GM18909 (cell line): ENCODE data around the gene PAFAH1B1.
A peak's percentile ranks its signal among the peaks of the same experiment; 100 is the strongest.
"Not testable (repeated sequence)": the region's sequence is repeated elsewhere in the genome, so short reads cannot be mapped to it uniquely, and the experiment has no call there.

Experiments used
- ATAC-seq: cut with Tn5 transposase; IDR thresholded peaks from one replicate; pipeline ENCODE4 v1.9.1; 2021; ENCODE audit warnings: mild to moderate bottlenecking; ENCODE audit not compliant: unreplicated experiment, poor library complexity

The PAFAH1B1 gene

DNA sequence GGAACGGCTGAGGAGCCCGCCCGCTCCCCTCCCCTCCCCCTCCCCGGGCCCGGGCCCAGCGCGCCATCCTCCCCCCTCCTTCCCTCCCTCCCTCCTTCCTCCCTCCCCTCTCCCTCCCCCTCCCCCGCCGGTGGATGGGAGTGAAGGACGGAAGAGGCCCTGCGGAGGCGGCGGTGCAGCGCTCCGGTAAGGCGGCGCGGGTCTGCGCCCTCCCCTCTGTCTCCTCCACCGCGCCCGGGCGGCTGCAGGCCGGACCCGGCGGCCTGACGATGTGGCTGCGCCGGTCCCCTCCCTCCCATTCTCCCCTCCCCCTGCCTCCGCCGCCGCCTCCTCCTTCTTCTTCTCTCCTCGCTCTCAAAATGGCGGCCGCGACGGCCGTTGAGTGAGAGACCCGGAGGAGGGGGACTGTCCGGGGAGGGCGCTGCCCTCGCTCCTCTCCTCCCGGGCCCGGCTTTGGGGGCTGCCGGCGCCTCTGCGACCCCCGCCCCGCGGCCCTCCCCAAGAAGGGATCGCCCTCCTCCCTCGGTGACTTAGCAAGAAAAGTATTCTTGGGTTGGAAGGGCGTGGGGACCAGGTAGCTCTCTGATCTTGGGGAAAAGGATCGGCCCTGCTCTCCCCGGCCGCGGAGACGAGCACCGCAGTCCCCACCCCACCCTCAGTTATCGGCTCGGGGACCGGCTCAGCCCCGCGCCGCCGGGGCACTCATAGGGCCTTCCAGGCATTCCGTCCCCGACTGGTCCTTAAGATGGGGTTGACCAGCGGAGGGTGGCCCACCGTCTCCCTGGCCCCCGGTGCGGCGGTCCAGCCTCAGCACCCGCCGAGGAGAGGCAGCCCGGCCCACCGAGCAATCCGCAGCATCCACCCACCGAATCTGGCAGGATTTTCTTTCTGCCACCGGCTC is 617 bp downstream of the PAFAH1B1 start:
- ATAC-seq: peak; percentile 53

DNA sequence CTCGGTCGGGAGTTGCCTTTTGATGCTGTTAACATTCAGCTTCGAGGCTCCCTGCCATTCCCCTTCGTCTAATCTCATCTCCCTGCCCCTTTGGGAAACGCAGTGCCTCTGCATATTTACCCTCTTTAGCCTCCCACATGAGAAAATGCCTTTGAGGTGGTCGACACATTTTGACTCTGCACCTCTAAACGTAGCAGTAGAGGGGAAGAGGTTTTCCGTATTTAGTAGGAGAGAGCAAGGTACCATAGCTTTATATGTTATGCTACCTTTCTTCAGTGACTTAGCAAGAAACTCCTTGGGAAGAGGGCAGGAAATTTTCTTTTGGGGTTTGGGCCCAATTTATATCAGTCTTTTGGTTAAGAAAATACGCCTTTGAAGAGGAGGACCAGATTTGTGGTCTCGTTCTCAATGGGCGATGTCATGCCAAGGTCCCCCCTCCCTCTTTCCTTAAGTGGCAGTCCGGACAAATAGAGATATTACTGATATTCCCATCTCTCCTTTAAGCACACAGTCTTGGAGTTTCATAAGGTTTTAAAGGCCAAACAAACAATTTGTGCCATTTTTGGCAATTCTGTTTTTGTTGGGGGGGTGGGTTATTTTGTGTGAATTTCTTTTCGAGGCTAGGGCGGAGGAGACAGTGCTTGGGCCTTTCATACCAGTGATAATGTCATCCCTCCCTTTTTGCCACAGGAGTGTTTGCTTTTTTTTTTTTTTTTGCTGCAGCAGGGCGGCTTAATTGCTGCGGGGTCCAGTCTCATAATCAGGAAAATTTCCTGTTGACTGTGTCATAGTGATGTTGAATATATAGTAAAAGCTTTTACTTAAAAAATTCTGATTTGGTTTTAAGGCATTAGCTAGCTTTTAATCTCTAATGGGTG is 1.5 kb downstream of the PAFAH1B1 start:
- no peak for ATAC-seq

DNA sequence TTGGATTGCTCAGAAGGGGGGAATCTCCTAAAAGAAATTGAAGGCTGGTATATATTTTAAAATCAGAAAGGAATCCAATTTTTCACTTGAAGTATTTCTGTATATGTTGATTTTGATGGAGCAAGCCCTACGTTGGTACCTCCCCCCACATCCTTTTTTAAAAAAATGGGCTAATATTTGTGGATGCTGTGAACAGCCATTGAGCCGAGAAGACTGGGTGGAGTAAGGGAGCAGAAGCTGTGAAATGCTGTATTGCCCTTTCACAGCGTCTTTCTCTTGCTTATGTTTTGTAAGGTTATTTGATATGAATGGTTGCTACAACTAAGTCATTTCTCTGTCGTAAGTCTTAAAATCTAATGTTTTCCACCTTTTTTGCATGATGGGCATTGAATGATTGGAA is 2.3 kb downstream of the PAFAH1B1 start:
- no peak for ATAC-seq

DNA sequence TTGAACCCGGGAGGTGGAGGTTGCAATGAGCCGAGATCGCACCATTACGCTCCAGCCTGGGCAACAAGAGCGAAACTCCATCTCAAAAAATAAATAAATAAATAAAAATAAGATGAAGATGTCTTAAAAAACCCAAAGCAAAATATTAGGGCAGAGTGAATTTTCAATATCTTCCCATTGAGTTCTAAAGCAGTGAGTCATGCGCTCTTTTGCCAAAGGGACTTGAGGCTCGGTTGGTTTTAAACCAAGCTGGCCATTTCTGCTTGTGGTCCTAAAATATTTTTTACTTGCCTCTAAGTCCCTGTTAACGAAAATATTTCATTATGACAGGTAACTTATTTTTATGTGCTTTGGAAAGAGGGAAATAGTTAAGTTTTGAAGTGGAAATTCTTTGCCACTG is 4.7 kb downstream of the PAFAH1B1 start:
- ATAC-seq: no peak

DNA sequence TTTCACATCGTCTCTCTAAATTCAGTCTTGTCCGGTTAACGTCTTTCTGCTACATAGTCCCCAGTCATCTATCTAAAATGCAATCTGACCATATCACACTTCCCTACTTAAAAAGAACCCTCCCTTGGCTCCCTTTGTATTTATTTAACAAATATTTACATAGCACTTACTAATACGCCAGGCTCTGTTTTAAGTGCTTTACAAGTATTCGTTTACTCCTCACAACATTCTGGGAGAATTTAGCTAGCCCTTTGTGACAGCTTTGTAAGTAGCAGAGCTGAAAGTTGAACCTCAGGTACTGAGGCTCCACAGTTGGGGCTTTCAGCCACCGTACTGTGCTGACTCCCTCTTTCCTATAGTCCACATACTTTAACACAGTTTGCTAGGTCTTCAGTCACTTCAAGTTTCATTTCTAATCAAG is 9.2 kb downstream of the PAFAH1B1 start:
- ATAC-seq: no peak

DNA sequence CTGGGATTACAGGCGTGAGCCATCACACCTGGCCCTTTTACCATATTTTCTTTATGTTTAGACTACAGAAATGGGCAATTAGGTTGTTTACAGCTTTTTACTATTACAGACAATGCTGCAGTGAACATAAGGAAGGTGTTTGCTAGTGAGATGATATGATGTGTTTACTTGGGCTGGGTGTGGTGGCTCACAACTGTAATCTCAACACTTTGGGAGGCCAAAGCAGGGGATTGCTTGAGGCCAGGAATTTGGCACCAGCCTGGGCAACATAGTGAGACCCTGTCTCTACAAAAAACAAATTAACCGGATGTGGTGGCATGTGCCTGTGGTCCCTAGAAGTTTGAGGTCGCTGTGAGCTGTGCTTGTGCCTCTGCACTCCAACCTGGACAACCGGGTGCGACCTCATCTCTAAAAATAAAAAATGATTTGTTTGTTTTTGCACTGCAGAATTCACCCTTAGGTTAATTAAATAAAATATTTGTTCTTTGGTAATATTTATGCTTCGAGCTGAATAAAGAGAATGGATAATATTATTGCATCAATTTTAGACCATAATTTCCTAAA is 15.0 kb downstream of the PAFAH1B1 start:
- ATAC-seq: no peak

DNA sequence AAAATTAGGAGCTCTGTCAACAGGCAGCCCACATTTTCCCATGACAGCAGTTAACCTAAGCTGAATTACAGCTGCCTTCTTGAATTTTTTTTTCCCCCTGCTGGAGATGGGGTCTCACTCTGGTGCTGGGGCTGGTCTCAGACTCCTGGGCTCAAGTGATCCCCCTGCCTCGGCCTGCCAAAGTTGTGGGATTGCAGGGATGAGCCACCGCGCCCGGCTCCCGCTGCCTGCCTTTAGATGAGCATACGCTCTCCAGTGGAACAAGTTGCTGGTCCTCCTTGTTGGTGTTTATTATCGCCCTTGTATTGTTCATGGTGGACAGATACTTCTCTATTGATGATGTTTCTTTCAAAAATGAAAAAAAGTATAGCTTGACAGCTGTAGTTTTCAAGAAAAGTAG is 15.6 kb downstream of the PAFAH1B1 start:
- no peak for ATAC-seq

DNA sequence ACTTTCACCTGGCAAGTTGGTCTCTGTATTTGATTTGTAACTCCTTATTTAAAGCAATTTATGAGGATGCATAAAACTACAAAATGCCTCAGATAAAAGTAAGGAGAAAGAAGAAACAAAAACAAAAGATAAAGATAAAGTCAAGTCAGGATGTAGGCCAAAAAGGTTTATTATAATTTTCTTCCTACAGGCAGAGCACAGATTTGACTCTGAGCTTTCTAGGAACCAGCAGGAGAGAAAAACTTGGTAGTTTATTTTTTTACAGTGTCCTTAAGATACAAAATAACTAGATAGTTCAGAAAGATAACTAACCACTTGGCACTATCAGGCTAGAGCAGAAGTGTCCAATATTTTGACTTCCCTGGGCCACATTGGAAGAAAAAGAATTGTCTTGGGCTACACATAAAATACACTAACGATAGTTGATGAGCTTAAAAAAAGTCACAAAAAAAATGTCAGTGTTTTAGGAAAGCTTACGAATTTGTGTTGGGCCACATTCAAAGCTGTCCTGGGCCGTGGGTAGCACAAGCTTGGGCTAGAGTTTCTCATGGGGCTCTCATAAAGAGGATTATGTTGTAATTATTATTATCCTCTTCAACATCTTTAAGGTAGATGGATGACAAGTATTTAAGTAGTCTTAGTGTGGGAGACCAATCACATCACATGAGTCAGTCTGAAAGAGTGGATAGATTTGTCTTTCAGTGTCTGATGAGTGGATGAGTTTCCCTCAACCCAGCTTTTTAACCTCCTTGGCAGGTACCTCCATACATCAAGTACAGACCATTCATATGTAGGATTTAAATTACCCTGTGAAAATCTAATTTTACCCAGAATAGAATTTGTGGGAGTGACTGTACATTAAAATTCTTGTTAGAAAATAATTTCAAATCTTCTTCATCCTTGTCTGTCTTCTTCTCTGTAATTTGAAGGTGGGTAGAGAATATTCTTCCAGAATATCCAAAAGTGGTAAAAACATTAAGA is 17.0 kb downstream of the PAFAH1B1 start:
- ATAC-seq: no peak

DNA sequence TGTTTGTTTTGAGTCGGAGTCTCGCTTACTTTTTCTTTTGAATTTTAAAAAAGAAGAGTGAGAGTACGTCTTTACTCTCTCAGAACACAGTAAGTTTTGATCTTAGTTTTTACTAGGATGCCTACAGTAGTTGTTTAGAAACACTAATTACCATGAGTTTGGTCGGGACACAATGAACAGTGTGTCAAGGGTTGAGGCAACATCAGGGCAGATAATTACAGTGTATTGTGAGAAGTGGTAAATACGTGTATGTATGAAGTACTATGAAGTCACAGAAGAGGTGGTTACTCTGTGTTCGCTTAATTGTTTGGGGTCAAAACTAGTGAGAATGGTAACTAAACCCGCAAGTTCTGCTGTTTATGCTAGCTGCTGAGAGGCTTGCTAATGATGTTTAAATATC is 18.2 kb downstream of the PAFAH1B1 start:
- ATAC-seq: no peak

DNA sequence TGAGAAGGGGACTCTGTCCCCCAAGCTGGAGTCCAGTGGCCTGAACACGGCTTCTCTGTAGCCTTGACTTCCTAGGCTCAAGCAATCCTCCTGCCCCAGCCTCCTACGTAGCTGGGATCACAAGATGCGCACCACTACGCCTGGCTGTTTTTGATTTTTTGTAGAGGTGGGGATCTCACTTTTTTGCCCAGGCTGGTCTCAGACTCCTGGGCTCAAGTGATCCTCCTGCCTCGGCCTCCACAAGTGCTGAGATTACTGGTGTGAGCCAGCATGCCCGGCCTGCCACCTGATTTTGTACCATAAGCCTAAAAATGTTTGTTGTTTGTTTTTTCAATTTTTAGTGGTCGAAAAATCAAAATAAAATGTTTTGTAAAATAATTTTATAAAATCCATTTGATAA is 19.2 kb downstream of the PAFAH1B1 start:
- no peak for ATAC-seq

DNA sequence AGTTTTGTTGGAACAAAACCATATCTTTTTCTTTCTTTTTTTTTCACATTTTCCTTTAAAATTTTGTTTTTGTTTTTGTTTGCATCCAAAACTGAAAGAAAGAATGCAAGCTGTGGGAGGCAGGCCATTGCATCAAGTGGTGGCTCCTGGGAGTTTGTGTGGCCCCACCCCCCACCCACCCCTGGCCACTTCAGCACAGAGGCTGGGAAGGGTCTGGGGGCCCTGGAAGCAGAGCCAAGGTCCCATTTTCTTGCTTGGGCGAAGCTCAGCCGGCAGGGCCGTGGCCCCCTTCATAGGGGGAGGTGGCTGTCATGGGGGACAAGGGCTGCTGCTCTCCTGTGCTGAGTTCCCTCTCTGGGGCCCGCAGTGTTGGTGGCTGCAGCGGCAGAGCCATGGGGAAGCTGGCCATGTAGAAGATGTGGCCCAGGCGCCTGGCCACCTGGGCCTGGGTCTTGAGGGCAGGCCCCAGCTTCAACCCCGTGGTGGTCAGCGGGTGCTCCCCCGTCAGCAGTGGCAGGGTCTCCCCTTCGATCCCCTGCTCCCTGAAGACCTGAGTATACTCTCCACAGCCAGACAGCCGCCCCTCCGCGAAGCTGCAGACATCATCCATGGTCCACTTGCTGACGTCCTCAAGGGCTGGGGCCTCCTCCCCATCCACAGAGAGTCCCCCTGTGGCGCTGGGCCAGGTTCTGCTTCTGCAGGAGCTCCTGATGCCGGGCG is 19.8 kb downstream of the PAFAH1B1 start:
- ATAC-seq: no peak

DNA sequence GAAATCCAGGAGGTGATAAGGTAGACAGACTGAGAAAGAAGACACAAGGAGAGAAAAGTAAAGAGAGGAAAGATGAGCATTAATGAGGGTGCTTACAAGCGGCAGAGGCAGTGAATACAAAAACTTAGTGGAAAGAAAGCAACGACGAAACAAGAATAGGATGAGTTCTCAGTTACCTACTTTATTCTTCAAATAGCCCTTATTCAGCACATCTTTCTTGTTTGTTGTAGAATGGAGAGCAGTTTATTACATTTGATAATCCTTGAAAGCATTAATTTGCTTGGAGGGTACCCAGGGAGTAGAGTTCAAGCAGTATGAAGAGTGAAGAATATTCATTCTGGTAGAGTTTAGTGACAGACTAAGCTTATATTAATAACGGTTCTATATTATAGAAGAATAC is 22.4 kb downstream of the PAFAH1B1 start:
- no peak for ATAC-seq

DNA sequence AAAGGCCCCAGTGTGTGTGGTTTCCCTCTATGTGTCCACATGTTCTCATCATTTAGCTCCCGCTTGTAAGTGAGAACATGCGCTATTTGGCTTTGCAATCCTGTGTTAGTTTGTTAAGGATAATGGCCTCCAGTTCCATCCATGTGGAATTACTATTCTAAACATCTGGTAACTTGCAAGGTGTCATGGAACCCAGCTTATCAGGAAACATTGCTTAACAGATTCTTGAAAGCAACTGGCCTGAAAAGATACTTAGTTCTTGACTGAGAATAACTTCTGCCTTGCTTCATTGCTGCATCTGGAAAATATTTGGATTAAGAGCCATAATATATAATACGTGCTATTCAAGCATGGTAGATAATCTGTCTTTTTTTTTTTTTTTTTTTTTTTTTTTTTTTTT is 27.8 kb downstream of the PAFAH1B1 start:
- no peak for ATAC-seq

DNA sequence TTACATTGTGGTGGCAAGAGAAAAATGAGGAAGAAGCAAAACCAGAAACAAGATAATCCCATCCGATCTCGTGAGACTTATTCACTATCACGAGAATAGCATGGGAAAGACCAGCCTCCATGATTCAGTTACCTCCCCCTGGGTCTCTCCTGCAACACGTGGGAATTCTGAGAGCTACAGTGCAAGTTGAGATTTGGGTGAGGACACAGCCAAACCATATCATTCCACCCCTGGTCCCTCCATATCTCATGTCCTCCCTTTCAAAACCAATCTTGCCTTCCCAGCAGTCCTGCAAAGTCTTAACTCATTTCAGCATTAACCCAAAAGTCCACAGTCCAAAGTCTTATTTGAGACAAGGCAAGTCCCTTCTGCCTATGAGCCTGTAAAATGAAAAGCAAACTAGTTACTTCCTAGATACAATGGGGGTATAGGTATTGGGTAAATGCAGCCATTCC is 28.5 kb downstream of the PAFAH1B1 start:
- not testable (repeated sequence) for ATAC-seq

DNA sequence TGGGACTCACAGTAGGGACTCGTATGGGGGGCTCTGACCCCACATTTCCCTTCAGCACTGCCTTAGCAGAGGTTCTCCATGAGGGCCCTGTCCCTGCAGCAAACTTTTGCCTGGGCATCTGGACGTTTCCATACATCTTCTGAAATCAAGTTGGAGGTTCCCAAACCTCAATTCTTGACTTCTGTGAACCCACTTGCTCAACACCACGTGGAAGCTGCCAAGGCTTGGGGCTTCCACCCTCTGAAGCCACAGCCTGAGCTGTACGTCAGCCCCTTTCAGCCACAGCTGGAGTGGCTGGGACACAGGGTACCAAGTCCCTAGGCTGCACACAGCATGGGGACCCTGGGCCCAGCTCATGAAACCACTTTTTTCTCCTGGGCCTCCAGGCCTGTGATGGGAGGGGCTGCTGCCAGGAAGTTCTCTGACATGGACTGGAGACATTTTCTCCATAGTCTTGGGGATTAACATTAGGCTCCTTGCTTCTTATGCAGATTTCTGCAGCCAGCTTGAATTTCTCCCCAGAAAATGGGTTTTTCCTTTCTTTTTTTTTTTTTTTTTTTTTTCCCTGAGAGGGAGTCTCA is 29.4 kb downstream of the PAFAH1B1 start:
- ATAC-seq: not testable (repeated sequence)

DNA sequence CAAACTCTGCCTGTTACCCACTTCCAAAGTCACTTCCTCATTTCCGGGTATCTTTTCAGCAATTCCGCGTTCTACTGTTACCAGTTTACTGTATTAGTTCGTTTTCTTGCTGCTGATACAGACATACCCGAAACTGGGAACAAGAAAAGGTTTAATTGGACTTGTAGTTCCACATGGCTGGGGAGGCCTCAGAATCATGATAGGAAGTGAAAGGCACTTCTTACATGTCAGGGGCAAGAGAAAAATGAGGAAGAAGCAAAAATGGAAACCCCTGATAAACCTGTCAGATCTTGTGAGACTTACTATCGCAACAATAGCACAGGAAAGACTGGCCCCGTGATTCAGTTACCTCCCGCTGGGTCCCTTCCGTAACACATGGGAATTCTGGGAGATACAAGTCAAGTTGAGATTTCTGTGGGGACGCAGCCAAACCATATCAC is 30.9 kb downstream of the PAFAH1B1 start:
- ATAC-seq: no peak

DNA sequence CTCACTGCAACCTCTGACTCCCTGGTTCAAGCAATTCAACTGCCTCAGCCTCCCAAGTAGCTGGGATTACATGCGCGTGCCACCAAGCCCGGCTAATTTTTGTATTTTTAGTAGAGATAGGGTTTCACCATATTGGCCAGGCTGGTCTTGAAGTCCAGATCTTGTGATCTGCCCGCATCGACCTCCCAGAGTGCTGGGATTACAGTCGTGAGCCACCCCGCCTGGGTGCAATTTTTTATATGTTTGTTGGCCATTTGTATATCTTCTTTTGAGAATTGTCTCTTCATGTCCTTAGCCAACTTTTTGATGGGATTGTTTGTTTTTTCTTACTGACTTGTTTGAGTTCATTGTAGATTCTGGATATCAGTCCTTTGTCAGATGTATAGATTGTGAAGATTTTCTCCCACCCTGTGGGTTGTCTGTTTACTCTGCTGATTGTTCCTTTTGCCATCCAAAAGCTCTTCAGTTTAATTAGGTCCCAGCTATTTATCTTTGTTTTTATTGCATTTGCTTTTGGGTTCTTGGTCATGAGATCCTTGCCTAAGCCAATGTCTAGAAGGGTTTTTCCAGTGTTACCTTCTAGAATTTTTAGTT is 33.3 kb downstream of the PAFAH1B1 start:
- not testable (repeated sequence) for ATAC-seq

DNA sequence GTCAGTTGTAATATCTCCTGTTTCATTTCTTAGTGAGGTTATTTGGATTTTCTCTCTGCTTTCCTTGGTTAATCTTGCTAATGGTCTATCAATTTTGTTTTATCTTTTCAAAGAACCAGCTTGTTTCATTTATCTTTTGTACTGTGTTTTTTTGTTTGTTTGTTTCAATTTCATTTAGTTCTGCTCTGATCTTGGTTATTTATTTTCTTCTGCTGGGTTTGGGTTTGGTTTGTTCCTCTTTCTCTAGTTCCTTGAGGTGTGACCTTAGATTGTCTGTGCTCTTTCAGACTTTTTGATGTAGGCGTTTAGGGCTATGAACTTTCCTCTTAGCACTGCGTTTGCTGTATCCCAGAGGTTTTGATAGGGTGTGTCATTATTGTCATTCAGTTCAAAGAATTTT is 35.5 kb downstream of the PAFAH1B1 start:
- not testable (repeated sequence) for ATAC-seq
